Stimulated activated CD4-positive, alpha-beta T cell treated with anti-CD3 and anti-CD28 coated beads, Interleukin-12 subunit alpha, Interleukin-12 subunit beta, amount 100 ng/mL, for 4 hours (primary cell): ENCODE results near the gene MYO1D.
"Not testable (repeated sequence)": the region's sequence is repeated elsewhere in the genome, so short reads cannot be mapped to it uniquely, and the experiment has no call there.

Experiments used
- DNase-seq: peaks from one replicate; pipeline ENCODE4 v3.0.0-alpha.2; 2020

The MYO1D gene

DNA sequence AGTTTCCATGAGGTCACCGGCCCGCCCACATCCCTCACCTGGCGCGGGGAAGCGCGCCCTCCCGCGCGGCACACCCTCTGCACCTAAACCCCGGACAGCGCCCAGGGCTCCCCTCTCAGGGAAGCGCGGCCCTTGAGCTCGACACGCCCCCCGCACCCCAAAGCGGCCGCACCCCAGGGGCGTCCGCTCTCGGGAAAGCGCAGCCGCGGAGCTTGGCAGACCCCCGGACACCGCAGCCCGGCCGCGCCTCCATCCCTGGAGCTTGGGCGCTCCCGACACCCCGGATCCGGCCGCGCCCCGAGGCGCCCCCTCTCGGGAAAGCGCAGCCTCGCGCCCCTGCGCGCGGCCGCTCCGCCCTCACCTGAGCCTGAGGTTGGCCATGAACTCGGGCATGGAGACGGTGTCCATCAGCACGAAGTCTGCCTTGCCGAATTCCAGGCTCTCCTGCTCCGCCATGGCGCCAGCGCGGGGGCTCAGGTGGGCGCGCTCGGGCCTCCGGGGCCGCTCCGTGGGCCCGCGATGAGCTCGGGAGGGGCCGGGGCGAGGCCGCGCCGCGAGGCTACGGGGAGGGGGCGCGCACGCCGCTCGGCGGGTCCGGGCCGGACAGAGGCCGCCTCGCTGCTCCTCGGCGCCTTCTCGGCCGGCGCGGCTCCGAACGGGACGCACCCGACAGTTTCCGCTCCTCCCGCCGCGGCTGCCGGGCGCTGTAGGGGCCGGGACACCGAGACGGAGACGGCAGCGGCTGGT, at the start of gene MYO1D:
TSS of gene MYO1D (minus strand) at position 708 of the 747 bp plus-strand sequence. CDS start at position 456, 252 bp downstream.
- peak; percentile 68 for DNase-seq

- DNase-seq, result no peak
Observed at GRCh38 chr17:32926183-32926582, 49.3 kb upstream of the MYO1D start.

DNA sequence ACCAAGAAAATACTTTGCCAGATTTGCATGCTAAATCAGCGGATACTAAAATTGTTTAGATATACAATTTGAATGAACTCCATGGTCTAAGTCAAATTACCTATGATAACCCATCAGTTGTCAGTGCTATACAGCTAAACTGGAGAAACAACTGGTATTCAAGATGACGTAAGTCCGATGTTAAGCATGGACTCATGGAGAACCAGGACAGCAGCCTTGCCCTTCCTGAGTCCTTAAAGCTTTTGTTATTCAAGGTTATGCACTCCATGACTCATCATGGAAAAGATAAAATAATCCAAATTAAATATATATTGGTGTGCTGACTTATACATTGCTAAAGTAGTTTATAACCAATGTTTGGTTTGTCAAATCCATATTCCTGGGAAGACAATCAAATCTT, 47.0 kb upstream of the MYO1D start:
- not testable (repeated sequence) for DNase-seq

DNA sequence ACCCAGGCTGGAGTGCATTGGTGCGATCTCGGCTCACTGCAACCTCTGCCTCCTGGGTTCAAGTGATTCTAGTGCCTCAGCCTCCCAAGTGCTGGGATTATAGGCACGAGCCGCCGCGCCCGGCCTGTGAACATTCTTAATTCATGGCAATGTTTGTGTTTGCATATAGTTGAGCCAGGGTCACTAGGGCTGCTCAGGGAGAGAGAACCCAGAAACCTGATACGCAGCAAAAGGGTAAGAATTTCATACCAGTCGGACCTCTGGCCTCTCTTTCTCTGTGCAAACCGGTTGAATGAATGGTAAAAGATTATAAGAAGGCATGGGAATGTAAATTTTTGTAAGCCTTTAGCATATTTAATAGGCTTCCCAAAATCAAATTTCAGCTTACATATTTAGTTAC, 44.1 kb upstream of the MYO1D start:
- DNase-seq, result no peak

- no peak for DNase-seq
Observed at GRCh38 chr17:32920293-32920692, 43.4 kb upstream of the MYO1D start.

DNA sequence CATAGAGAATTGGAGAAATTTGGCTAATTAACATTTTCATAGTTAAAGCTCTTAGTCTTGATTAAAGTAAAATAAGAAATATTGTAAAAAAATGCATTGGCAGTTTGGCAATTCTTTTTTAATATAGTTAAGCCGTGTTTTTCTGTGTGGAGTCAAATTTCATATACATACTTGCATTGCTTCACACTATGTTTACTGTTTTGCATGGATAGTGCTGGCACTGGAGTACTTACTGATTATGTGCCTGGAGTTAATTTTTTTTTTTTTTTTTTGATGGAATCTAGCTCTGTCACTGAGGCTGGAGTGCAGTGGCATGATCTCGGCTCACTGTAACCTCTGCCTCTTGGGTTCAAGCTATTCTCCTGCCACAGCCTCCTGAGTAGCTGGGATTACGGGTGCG, 43.0 kb upstream of the MYO1D start:
- not testable (repeated sequence) for DNase-seq

DNA sequence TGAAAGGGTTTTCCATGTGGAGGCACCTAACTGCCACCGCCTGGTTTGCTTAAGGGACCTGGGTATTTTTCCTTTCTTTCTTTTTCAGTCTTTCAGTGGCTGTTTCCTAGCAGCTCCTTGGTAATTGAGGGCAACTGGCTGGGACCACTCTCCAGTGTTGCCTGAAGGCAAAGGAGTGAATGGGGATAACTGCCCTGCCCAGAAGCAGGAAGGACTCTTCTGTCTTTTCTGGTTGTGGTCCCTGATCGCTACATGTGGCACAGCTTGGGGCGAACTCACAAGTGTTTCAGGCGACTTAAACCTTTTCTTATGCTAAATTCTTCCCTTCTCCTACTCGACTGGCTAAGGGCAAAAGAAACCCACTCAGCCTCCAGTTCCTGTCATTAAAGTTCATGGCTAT, 40.9 kb upstream of the MYO1D start:
- no peak for DNase-seq

- no peak for DNase-seq
Observed at GRCh38 chr17:32917081-32917480, 40.2 kb upstream of the MYO1D start.

GRCh38 chr17:32916134-32916533, 39.2 kb upstream of the MYO1D start:
- no peak for DNase-seq

DNA sequence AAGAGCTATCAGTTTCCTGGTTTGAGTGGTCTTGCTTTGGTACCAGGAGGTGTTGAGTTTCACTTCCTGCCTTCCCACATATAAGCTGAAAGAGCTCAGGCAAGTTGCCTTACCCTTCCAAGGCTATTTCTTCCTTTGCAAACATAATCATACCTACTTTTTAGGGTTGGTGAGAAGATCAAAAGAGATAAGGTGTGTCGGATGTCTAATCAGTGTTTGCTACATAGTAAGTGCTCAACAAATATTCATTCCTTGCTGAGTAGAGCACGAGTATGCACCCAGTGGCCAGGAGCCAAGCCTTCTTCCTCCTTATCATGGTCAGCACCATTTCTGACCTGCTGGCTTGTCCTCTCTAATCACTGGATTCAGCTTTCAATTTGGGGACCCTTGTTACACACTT, 38.3 kb upstream of the MYO1D start:
- DNase-seq, result no peak

DNA sequence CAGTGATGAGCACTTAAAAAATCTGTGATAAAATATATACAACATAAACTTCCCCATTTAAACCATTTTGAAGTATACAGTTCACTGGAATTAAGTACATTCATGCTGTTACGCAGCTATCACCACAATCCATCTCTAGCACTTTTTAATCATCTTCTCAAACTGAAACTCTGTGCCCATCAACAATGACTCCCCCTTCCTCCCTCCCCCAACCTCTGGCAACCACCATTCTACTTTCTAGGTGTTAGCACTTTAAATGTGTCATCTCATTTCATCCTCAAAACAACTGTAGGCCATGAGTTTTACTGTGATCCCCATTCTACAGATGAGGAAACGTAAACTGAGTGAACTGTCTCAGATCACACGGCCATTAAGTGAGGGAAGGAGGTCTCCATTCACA, 37.3 kb upstream of the MYO1D start:
- DNase-seq, result no peak

GRCh38 chr17:32913593-32913992, 36.7 kb upstream of the MYO1D start:
- DNase-seq, result no peak

- DNase-seq, result no peak
Observed at GRCh38 chr17:32912218-32912897, 35.4 kb upstream of the MYO1D start.

- DNase-seq, result no peak
Observed at GRCh38 chr17:32910769-32911168, 33.8 kb upstream of the MYO1D start.

DNA sequence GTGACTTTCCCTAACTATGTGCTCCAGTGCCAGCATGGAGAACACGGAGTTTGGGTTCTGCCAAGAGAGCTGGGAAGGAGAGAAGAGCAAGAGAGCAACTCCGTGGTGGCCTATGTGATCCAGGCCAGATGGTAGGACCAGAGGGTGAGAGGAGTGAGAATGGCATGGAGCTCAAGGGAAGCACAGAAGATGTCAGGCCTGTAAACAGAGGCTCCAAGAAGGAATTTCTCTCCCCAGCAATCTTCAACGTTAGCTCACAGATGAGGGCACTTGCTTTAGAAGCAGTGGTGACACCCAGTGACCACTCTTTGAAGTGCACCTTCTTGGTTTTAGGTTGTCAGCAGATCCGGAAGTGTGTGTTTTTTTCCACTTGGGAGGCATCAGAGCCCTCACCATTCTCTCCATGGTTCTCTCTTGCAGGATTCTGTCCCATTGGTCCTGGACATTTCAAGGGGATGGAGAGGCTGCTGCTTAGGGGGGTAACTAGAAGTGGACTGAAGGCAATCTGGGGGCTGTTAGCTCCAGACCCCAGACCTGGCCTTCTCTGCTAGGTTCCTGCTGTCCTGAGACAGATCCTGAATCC, 33.0 kb upstream of the MYO1D start:
- peak; percentile 25 for DNase-seq

DNA sequence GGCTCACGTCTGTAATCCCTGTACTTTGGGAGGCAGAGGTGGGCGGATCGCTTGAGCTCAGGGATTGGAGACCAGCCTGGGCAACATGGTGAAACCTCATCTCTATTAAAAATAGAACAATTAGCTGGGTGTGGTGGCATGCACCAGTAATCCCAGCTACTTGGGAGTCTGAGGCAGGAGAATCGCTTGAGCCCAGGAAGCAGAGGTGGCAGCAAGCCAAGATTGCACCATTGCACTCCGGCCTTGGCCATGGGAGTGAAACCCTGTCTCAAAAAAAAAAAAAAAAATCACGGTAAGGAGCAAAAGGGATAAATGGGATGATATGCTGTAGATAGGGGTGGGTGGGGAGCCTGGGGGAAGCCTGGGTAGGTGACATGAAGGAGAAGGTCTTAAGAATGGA, 30.7 kb upstream of the MYO1D start:
- DNase-seq, result no peak

DNA sequence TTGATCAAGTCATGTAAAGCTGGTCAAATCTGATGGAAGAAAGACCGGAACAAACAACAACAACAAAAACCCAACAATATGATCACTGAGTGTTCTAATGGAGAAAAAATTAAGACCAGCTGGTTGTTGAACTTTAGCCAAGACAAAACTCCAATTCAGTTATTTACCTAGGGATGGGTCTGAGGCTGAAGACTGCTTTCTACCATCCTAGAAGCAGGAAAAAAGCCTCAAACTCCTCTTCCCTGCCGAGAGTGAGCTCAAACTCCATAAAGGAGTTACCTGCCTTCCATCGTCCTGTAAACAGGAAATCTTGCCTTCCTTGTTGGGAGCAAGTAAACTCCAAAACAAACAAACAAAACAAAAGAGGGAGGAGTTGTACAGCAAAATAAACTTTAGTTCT, 28.0 kb upstream of the MYO1D start:
- DNase-seq, result no peak

DNA sequence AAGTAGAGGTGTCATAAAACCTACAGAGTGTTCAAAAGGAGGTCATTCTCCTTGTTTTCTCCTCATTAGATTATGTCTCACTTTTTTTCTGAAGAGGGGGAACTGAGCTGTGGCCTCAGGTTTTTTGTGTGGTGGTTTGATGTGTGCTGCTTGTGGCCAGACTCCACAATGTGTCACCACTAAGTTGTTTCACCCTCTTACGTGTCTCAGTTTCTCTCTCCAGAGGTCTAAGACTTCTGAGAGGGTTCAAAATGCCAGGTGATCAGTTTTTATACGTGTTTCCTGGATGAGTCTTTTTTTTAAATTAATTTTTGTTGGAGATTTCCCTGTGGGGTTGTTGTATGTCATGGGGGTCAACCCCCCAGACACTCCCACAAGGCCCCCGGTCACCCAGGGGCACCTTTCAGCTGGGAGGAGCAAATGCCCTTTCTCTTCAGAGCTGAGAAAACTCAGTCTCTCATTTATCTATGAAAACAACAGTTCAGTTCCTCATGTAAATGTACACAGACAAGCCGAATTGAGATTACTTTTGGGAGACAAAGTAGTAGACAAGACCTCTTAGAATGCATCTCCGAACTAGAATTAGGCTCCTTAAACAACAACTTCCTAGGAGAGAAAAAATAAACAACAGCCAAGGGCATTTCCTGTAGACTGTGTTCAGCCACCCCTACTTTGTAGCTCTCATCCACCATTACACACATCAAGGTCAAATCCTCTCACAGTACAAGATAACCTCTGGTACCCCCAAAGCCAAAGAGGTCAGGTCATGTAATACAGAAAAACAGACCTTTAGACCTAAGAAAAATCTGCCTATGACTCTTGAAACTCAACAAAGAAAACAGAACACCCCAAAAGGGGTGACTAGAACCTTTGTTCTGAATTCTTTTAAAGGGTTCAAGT, 27.1 kb upstream of the MYO1D start:
- DNase-seq, result no peak

DNA sequence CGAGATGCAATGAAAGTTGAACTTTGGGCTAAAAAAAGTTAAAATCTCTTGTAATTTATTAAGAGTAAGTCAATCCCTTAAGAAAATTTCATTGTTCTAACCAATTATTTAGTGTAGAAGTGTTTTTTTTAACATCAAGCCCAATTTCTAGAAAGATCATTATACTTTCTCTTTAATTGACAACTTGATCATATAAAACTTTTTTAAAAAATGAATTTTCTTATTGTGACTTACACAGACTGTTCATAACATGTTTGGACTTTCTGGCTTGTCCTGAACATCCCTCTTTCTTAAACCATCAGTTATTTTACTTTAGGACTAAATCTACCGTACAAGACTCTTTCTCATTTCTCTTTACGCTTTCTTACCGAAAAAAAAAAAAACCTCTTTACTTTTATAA, 24.8 kb upstream of the MYO1D start:
- no peak for DNase-seq

- DNase-seq, result no peak
Observed at GRCh38 chr17:32899236-32900013, 22.5 kb upstream of the MYO1D start.

- no peak for DNase-seq
Observed at GRCh38 chr17:32896647-32897258, 19.8 kb upstream of the MYO1D start.

GRCh38 chr17:32894245-32894644, 17.3 kb upstream of the MYO1D start:
- DNase-seq, result no peak
